H9 (cell line): ENCODE measurements around the gene RHEBL1. TPM values are rescaled to one million over a fixed set of nuclear protein-coding genes. Genes with fewer than 3 reads are reported as not detected.

Source experiments
- DNase-seq: peaks from one replicate; pipeline ENCODE4 v3.0.0-alpha.2; 2017
- H2AFZ ChIP-seq: one replicate; pipeline ENCODE4 v1.6.1; 2013; ENCODE audit warnings: mild to moderate bottlenecking, low read length, control low read depth, moderate library complexity
- H2AK5ac ChIP-seq: 2 replicates; pipeline ENCODE4 v1.6.1; 2013; ENCODE audit warnings: low read length, control low read depth, mixed read lengths; ENCODE audit not compliant: insufficient read length
- H2BK120ac ChIP-seq: one replicate; pipeline ENCODE4 v1.6.1; 2013; ENCODE audit warnings: low read depth, mild to moderate bottlenecking, low read length, control low read depth, inconsistent platforms; ENCODE audit not compliant: poor library complexity, severe bottlenecking
- H2BK12ac ChIP-seq: 2 replicates; pipeline ENCODE4 v1.6.1; 2013; ENCODE audit warnings: low read length, control low read depth, mixed read lengths, low read depth; ENCODE audit not compliant: insufficient read length
- H2BK15ac ChIP-seq: 2 replicates; pipeline ENCODE4 v1.6.1; 2013; ENCODE audit warnings: low read depth, low read length, control low read depth
- H2BK20ac ChIP-seq: one replicate; pipeline ENCODE4 v1.6.1; 2013; ENCODE audit warnings: low read depth, mild to moderate bottlenecking, low read length, control low read depth, inconsistent platforms; ENCODE audit not compliant: poor library complexity, severe bottlenecking
- H2BK5ac ChIP-seq: 2 replicates; pipeline ENCODE4 v1.6.1; 2013; ENCODE audit warnings: low read length, control low read depth, mixed read lengths; ENCODE audit not compliant: insufficient read length
- H3K14ac ChIP-seq: 2 replicates; pipeline ENCODE4 v1.6.1; 2013; ENCODE audit warnings: low read length, control low read depth; ENCODE audit not compliant: insufficient read depth
- H3K18ac ChIP-seq: 2 replicates; pipeline ENCODE4 v1.6.1; 2013; ENCODE audit warnings: low read depth, mild to moderate bottlenecking, mixed read lengths, low read length, control low read depth; ENCODE audit not compliant: insufficient read length
- H3K23ac ChIP-seq: 2 replicates; pipeline ENCODE4 v1.6.1; 2013; ENCODE audit warnings: low read length, control low read depth, mixed read lengths, low read depth; ENCODE audit not compliant: insufficient read length
- H3K23me2 ChIP-seq: 2 replicates; pipeline ENCODE4 v1.6.1; 2013; ENCODE audit warnings: low read depth, mild to moderate bottlenecking, mixed read lengths, low read length, control low read depth; ENCODE audit not compliant: insufficient read length, poor library complexity, severe bottlenecking
- H3K27ac ChIP-seq: 2 replicates; pipeline ENCODE4 v1.5.1; 2013; ENCODE audit warnings: low read length, control low read depth, mixed read lengths, low read depth; ENCODE audit not compliant: insufficient read length
- H3K27me3 ChIP-seq: 2 replicates; pipeline ENCODE4 v1.6.1; 2013; ENCODE audit warnings: low read length, control low read depth, inconsistent platforms; ENCODE audit not compliant: insufficient read depth
- H3K4ac ChIP-seq: 2 replicates; pipeline ENCODE4 v1.6.1; 2013; ENCODE audit warnings: low read depth, mild to moderate bottlenecking, control low read depth, inconsistent platforms, low read length, moderate library complexity
- H3K4me1 ChIP-seq: 2 replicates; pipeline ENCODE4 v1.6.1; 2013; ENCODE audit warnings: low read length, control low read depth, inconsistent platforms; ENCODE audit not compliant: insufficient read depth
- H3K4me2 ChIP-seq: 2 replicates; pipeline ENCODE4 v1.6.1; 2013; ENCODE audit warnings: low read length, control low read depth, mixed read lengths; ENCODE audit not compliant: insufficient read length, insufficient read depth
- H3K56ac ChIP-seq: 2 replicates; pipeline ENCODE4 v1.6.1; 2013; ENCODE audit warnings: low read depth, mild to moderate bottlenecking, mixed read lengths, low read length, control low read depth; ENCODE audit not compliant: insufficient read length
- H3K79me1 ChIP-seq: 2 replicates; pipeline ENCODE4 v1.6.1; 2013; ENCODE audit warnings: low read depth, mild to moderate bottlenecking, moderate library complexity, low read length, control low read depth, inconsistent platforms; ENCODE audit not compliant: insufficient read depth, poor library complexity, severe bottlenecking
- H3K79me2 ChIP-seq: 2 replicates; pipeline ENCODE4 v1.6.1; 2013; ENCODE audit warnings: low read length, control low read depth, inconsistent platforms; ENCODE audit not compliant: insufficient read depth
- H3K9ac ChIP-seq: 2 replicates; pipeline ENCODE4 v1.6.1; 2013; ENCODE audit warnings: low read length, control low read depth, mixed read lengths; ENCODE audit not compliant: insufficient read length; ENCODE audit errors: extremely low read depth
- H3K9me3 ChIP-seq: one replicate; pipeline ENCODE4 v1.6.1; 2013; ENCODE audit warnings: low read depth, low read length, inconsistent platforms; ENCODE audit not compliant: control insufficient read depth
- H3T11ph ChIP-seq: one replicate; pipeline ENCODE4 v1.6.1; 2013; ENCODE audit warnings: mild to moderate bottlenecking, low read length, control low read depth, inconsistent platforms
- H4K20me1 ChIP-seq: one replicate; pipeline ENCODE4 v1.6.1; 2013; ENCODE audit not compliant: control insufficient read depth, insufficient read length, insufficient read depth
- H4K5ac ChIP-seq: 2 replicates; pipeline ENCODE4 v1.6.1; 2013; ENCODE audit warnings: low read depth, mild to moderate bottlenecking, mixed read lengths, low read length, control low read depth; ENCODE audit not compliant: insufficient read length
- H4K8ac ChIP-seq: replicated peaks from 2 replicates; pipeline ENCODE4 v1.6.1; 2013; ENCODE audit warnings: low read length, control low read depth, mixed read lengths, low read depth; ENCODE audit not compliant: insufficient read length
- H4K91ac ChIP-seq: 2 replicates; pipeline ENCODE4 v1.6.1; 2013; ENCODE audit warnings: low read depth, mild to moderate bottlenecking, moderate library complexity, mixed read lengths, low read length, control low read depth; ENCODE audit not compliant: insufficient read length
- H3K27ac Mint-ChIP-seq, 3 experiments: 2 replicates in 2 of 3; 3 replicates in 1 of 3; pipeline ENCODE4 v1.8.0; 2020 to 2021; ENCODE audit warnings: mixed read lengths in 3 of 3, mild to moderate bottlenecking in 1 of 3, moderate library complexity in 1 of 3
- H3K27me3 Mint-ChIP-seq: 2 replicates; pipeline ENCODE4 v1.8.0; 2021; ENCODE audit warnings: low read depth, mild to moderate bottlenecking, moderate library complexity, mixed read lengths
- H3K36me3 Mint-ChIP-seq, 3 experiments: 2 replicates in 2 of 3; 3 replicates in 1 of 3; pipeline ENCODE4 v1.8.0; 2020 to 2021; ENCODE audit warnings: low read depth in 3 of 3, mixed read lengths in 3 of 3; ENCODE audit not compliant: insufficient read depth in 1 of 3
- H3K4me1 Mint-ChIP-seq, 2 experiments: 2 replicates each; pipeline ENCODE4 v1.8.0; 2020; ENCODE audit warnings: mixed read lengths in 2 of 2
- H3K4me3 Mint-ChIP-seq, 2 experiments: 2 replicates in 1 of 2; 3 replicates in 1 of 2; pipeline ENCODE4 v1.8.0; 2020 to 2021; ENCODE audit warnings: mild to moderate bottlenecking in 2 of 2, mixed read lengths in 2 of 2, moderate library complexity in 1 of 2
- H3K9me3 Mint-ChIP-seq, 2 experiments: 2 replicates in 1 of 2; 3 replicates in 1 of 2; pipeline ENCODE4 v1.8.0; 2020; ENCODE audit warnings: mild to moderate bottlenecking in 2 of 2, mixed read lengths in 2 of 2, moderate library complexity in 1 of 2
- CTCF ChIP-seq: fragments of 200-600 bp; sonication (generic); conservative IDR thresholded peaks from 3 replicates; pipeline ENCODE4 v1.8.0; 2021; ENCODE audit warnings: antibody characterized with exemption, mild to moderate bottlenecking
- WGBS: extraction: QIAGEN DNeasy Blood & Tissue Kit; methylation state at CpG from one replicate; pipeline ENCODE4 v1.1.7; 2013; ENCODE audit warnings: missing lambda C conversion rate, low lambda C conversion rate, mixed read lengths; ENCODE audit not compliant: insufficient read length; ENCODE audit errors: extremely low coverage; 5-methylcytosine and 5-hydroxymethylcytosine counted together
- total RNA-seq: library from RNA; stranded (reverse); gene quantifications from 2 replicates; pipeline ENCODE4 v1.2.1, GENCODE V29; 2021

RHEBL1 gene
- total RNA-seq, 1 experiment from 2014 or later = 4.0 TPM

GRCh38 chr12:49110464-49111155, 40.8 kb upstream of the RHEBL1 start, which contains the start of gene LMBR1L:
TSS of gene LMBR1L (minus strand) at chr12:49110847. CDS start at chr12:49110555, 292 bp downstream.
- Mint-ChIP-seq H3K4me3 (peak within 1 kb of the TSS; percentile 86 to 99), H3K27me3 (peaks cover 4% of the 10 kb centered on the region; the same call in 1 of the 2 replicates), H3K36me3 (peaks cover 5 to 19% (median 5%) of the 10 kb centered on the region in 3 experiments), H3K4me1 (peaks cover 23 to 31% of the 10 kb centered on the region in 2 experiments), H3K9me3 (peaks cover 15 to 19% of the 10 kb centered on the region in 2 experiments), H3K27ac (peak within 1 kb of the TSS; percentile 91 to 96 (median 95); a peak in 6 of 7 replicates)
- Histone ChIP-seq H2BK120ac (no peak within 1 kb of the TSS), H3K79me1 (peaks cover 6% of the 10 kb centered on the region), H3K4me1 (peaks cover 5% of the 10 kb centered on the region; the same call in 1 of the 2 replicates), H3T11ph (no peak within 1 kb of the TSS), H2BK12ac (no peak within 1 kb of the TSS), H3K4me2 (peak within 1 kb of the TSS; percentile 91), H2BK5ac (no peak within 1 kb of the TSS), H4K20me1 (no peaks in the 10 kb centered on the region), H3K23ac (no peak within 1 kb of the TSS), H2BK15ac (no peak within 1 kb of the TSS), H2AFZ (peak within 1 kb of the TSS; percentile 7), H3K14ac (peak within 1 kb of the TSS; percentile 80), H3K79me2 (peaks cover 1% of the 10 kb centered on the region; the same call in 1 of the 2 replicates), H3K18ac (peak within 1 kb of the TSS; percentile 71), H3K4ac (no peak within 1 kb of the TSS), H3K23me2 (peaks cover 8% of the 10 kb centered on the region), H3K56ac (no peak within 1 kb of the TSS), H3K27ac (no peak within 1 kb of the TSS), H3K9me3 (no peaks in the 10 kb centered on the region), H3K27me3 (no peaks in the 10 kb centered on the region), H3K9ac (peak within 1 kb of the TSS; percentile 59), H4K8ac (no peak within 1 kb of the TSS), H4K5ac (no peak within 1 kb of the TSS), H2AK5ac (no peak within 1 kb of the TSS), H4K91ac (no peak within 1 kb of the TSS), H2BK20ac (no peak within 1 kb of the TSS)
- TF ChIP-seq CTCF = peak; percentile 58
- WGBS = no CpG with 5 or more reads among the region's 43 CpGs
- DNase-seq = peak; percentile 97
